HCT116 (cell line): ENCODE data around the gene ZMYND12. TPM values are rescaled to one million over a fixed set of nuclear protein-coding genes. Genes with fewer than 3 reads are reported as not detected.

Experiments used
- ATAC-seq: fragments of 200-7000 bp; cut with Tn5 transposase; 2 replicates; pipeline ENCODE4 v1.9.1; 2020; ENCODE audit warnings: mild to moderate bottlenecking, moderate library complexity
- BruUV-seq: library from RNA; stranded (reverse); fragments of 400-500 nt; replicated peaks from 2 replicates; lab custom pipeline; 2021; lab: Mats Ljungman, UMichigan
- CTCF ChIA-PET: fragments of 300-600 bp; sonication (Branson Sonifier 250); formaldehyde crosslinking; loops from one replicate; lab custom pipeline; 2021; ENCODE audit warnings: antibody characterized with exemption; lab: Charles Lee
- POLR2A ChIA-PET: fragments of 300-600, 350-600 bp; sonication (Branson Sonifier 250); formaldehyde crosslinking; loops from one replicate; lab custom pipeline; 2021; ENCODE audit warnings: antibody characterized with exemption; lab: Charles Lee
- RAD21 ChIA-PET, 2 experiments: fragments of 300-600 bp; sonication (Branson Sonifier 250); formaldehyde crosslinking; loops; one replicate each; lab custom pipeline; 2023; ENCODE audit warnings: low total read pairs in 2 of 2; ENCODE audit not compliant: uncharacterized antibody in 2 of 2, unreplicated experiment in 2 of 2, low non-redundant PET in 1 of 2; lab: Charles Lee
- DNase-seq: peaks from one replicate; pipeline ENCODE4 v3.0.0-alpha.2; 2010; ENCODE audit warnings: low read depth, low spot score
- H2AFZ ChIP-seq: fragments of 200-600 bp; shearing (Covaris generic), sonication (generic); 2 replicates; pipeline ENCODE4 v1.6.1; 2017; ENCODE audit warnings: low read depth, mixed run types, mixed read lengths, antibody characterized with exemption, low read length; ENCODE audit not compliant: poor library complexity, severe bottlenecking
- H3K27ac ChIP-seq: 2 replicates; pipeline ENCODE4 v1.5.1; 2012; ENCODE audit warnings: low read depth, low read length
- H3K27me3 ChIP-seq: fragments of 200-600 bp; sonication (generic); 2 replicates; pipeline ENCODE4 v1.6.1; 2016; ENCODE audit warnings: mixed run types, low read length, mixed read lengths; ENCODE audit not compliant: insufficient read depth
- H3K36me3 ChIP-seq, 2 experiments: fragments of 200-500 bp in 1 of 2; fragments of 200-600 bp in 1 of 2; sonication (Bioruptor generic) in 1 of 2; sonication (generic) in 1 of 2; 2 replicates each; pipeline versions ENCODE4 v1.5.1 to v1.6.1; 2014 to 2016; ENCODE audit warnings: low read length in 2 of 2, inconsistent platforms in 1 of 2, mixed read lengths in 1 of 2, mixed run types in 1 of 2; ENCODE audit not compliant: insufficient read depth in 2 of 2, control insufficient read depth in 1 of 2
- H3K4me1 ChIP-seq, 2 experiments: fragments of 200-600 bp in 1 of 2; sonication (generic) in 1 of 2; 2 replicates each; pipeline versions ENCODE4 v1.5.1 to v1.6.1; 2012 to 2017; ENCODE audit warnings: low read length in 2 of 2, inconsistent platforms in 1 of 2, mild to moderate bottlenecking in 1 of 2, mixed read lengths in 1 of 2, mixed run types in 1 of 2, moderate library complexity in 1 of 2; ENCODE audit not compliant: insufficient read depth in 2 of 2, control insufficient read depth in 1 of 2
- H3K4me2 ChIP-seq: fragments of 200-600 bp; sonication (generic); 2 replicates; pipeline ENCODE4 v1.6.1; 2017; ENCODE audit warnings: mixed run types, low read length, mixed read lengths
- H3K4me3 ChIP-seq, 2 experiments: fragments of 200-600 bp in 1 of 2; sonication (generic) in 1 of 2; replicated peaks in 1 of 2; 2 replicates each; pipeline ENCODE4 v1.5.1; 2011 to 2016; ENCODE audit warnings: low read length in 2 of 2, control low read depth in 1 of 2, low read depth in 1 of 2, mild to moderate bottlenecking in 1 of 2, mixed read lengths in 1 of 2, mixed run types in 1 of 2
- H3K79me2 ChIP-seq: fragments of 200-600 bp; sonication (generic); 2 replicates; pipeline ENCODE4 v1.6.1; 2017; ENCODE audit warnings: mild to moderate bottlenecking, mixed run types, low read length, moderate library complexity, mixed read lengths; ENCODE audit not compliant: insufficient read depth
- H3K9ac ChIP-seq: fragments of 200-600 bp; sonication (generic); 2 replicates; pipeline ENCODE4 v1.6.1; 2016; ENCODE audit warnings: low read length, mixed read lengths
- H3K9me2 ChIP-seq: fragments of 200-600 bp; sonication (generic), shearing (Covaris generic); 2 replicates; pipeline ENCODE4 v1.6.1; 2017; ENCODE audit warnings: mixed run types, mild to moderate bottlenecking, moderate library complexity; ENCODE audit not compliant: insufficient read depth
- H3K9me3 ChIP-seq, 2 experiments: fragments of 200-500 bp in 1 of 2; fragments of 200-600 bp in 1 of 2; sonication (Bioruptor generic) in 1 of 2; sonication (generic) in 1 of 2; 2 replicates each; pipeline ENCODE4 v1.6.1; 2014 to 2017; ENCODE audit warnings: low read length in 2 of 2, mixed read lengths in 2 of 2, inconsistent platforms in 1 of 2, low read depth in 1 of 2, mild to moderate bottlenecking in 1 of 2, mixed run types in 1 of 2, moderate library complexity in 1 of 2; ENCODE audit not compliant: control insufficient read depth in 1 of 2, insufficient read depth in 1 of 2
- H4K20me1 ChIP-seq: fragments of 200-600 bp; sonication (generic), shearing (Covaris generic); 2 replicates; pipeline ENCODE4 v1.6.1; 2017; ENCODE audit warnings: mixed run types, mild to moderate bottlenecking, moderate library complexity; ENCODE audit not compliant: insufficient read depth
- CBX3 ChIP-seq: IDR thresholded peaks from 2 replicates; pipeline ENCODE4 v1.6.1; 2012; ENCODE audit warnings: low read depth
- EGR1 ChIP-seq: IDR thresholded peaks from 2 replicates; pipeline ENCODE4 v1.6.1; 2012; ENCODE audit warnings: low read depth
- POLR2AphosphoS5 ChIP-seq: IDR thresholded peaks from 2 replicates; pipeline ENCODE4 v1.6.1; 2011; ENCODE audit warnings: mild to moderate bottlenecking, low read depth, low read length, moderate library complexity
- RAD21 ChIP-seq: IDR thresholded peaks from 2 replicates; pipeline ENCODE4 v1.6.1; 2012; ENCODE audit warnings: low read depth, mild to moderate bottlenecking
- SP1 ChIP-seq: IDR thresholded peaks from 2 replicates; pipeline ENCODE4 v1.6.1; 2012; ENCODE audit warnings: low read depth
- ZBTB33 ChIP-seq: IDR thresholded peaks from 2 replicates; pipeline ENCODE4 v1.6.1; 2011; ENCODE audit warnings: mild to moderate bottlenecking, low read length, moderate library complexity; ENCODE audit not compliant: insufficient replicate concordance; ENCODE audit errors: extremely low read depth
- ZFX ChIP-seq: fragments of 450-650 bp; IDR thresholded peaks from 2 replicates; pipeline ENCODE4 v1.6.1; 2017
- intact Hi-C: fragments of 100-400 bp; cut with micrococcal nuclease; formaldehyde crosslinking; loops from 2 replicates; pipeline ENCODE4 v1.10.0; 2022
- total RNA-seq: library from RNA; stranded (reverse); gene quantifications from one replicate; pipeline ENCODE4 v1.2.1, GENCODE V29; 2021; ENCODE audit not compliant: unreplicated experiment

Gene ZMYND12
- total RNA-seq, 1 experiment from 2014 or later = 0.25 TPM

- no peaks in the 10 kb centered on the region for H3K79me2 ChIP-seq
- no peaks in the 10 kb centered on the region for H3K27me3 ChIP-seq
- no peaks in the 10 kb centered on the region for H3K9me3 ChIP-seq
- no TSS peak for BruUV-seq
- H3K27ac ChIP-seq = no peak overlapping the region
- no peaks in the 10 kb centered on the region for H3K9me2 ChIP-seq
- intact Hi-C loops = no loop called here
- ATAC-seq (0 out of 2 replicates have a peak, but pooled peaks have one; percentile 30), DNase-seq (no peak)
- POLR2A ChIA-PET = no interaction called here
- H3K4me2 ChIP-seq = peak overlapping the region; percentile 53
- TF ChIP-seq CBX3 (no peak), EGR1 (0 out of 2 replicates have a peak, but pooled peaks have one; percentile 34), ZFX (no peak), POLR2AphosphoS5 (no peak), SP1 (peak; percentile 42; the same call in 1 of the 2 replicates), RAD21 (no peak), ZBTB33 (no peak)
- TF ChIP-seq, all 23 proteins: peak for 2
- H3K4me3 ChIP-seq = no peak overlapping the region; a peak in 1 of 4 replicates
- H3K36me3 ChIP-seq = no peaks in the 10 kb centered on the region
- ChIA-PET CTCF (no interaction called here), RAD21 (no interaction called here)
- H4K20me1 ChIP-seq = no peaks in the 10 kb centered on the region
- H3K9ac ChIP-seq = no peak overlapping the region
- peaks cover 5 to 14% of the 10 kb centered on the region in 2 experiments; a peak in 3 of 4 replicates for H3K4me1 ChIP-seq
- no peak overlapping the region for H2AFZ ChIP-seq
Measured at GRCh38 chr1:42392967-42393848, 62.6 kb downstream of the ZMYND12 start.
